Adrenal gland (tissue), 5 donors: ENCODE measurements around the gene EVL.

ENCODE experiments used
- POLR2A ChIP-seq, 2 donors: fragments of 450-650 bp; IDR thresholded peaks; one replicate each; pipeline ENCODE4 v1.6.1; 2017; ENCODE audit warnings: antibody characterized with exemption in 2 of 2, mild to moderate bottlenecking in 2 of 2, moderate library complexity in 1 of 2
- TF ChIP-seq, protein P1 (sequence below), 6 experiments: fragments of 450-650 bp in 4 of 6; fragments of 200-600 bp in 2 of 6; sonication (generic) in 1 of 6; IDR thresholded peaks; 1 replicate in 5 of 6; 2 replicates in 1 of 6; pipeline versions ENCODE4 v1.5.1 to v1.8.0; 2016 to 2021; ENCODE audit warnings: antibody characterized with exemption in 6 of 6, mild to moderate bottlenecking in 2 of 6, moderate library complexity in 1 of 6
- donor health status: DM: no; HTN: no; CAD: no.

- no peak for TF ChIP-seq POLR2A (IDR thresholded peaks at IDR 0.05)
- TF ChIP-seq, protein P1, sequence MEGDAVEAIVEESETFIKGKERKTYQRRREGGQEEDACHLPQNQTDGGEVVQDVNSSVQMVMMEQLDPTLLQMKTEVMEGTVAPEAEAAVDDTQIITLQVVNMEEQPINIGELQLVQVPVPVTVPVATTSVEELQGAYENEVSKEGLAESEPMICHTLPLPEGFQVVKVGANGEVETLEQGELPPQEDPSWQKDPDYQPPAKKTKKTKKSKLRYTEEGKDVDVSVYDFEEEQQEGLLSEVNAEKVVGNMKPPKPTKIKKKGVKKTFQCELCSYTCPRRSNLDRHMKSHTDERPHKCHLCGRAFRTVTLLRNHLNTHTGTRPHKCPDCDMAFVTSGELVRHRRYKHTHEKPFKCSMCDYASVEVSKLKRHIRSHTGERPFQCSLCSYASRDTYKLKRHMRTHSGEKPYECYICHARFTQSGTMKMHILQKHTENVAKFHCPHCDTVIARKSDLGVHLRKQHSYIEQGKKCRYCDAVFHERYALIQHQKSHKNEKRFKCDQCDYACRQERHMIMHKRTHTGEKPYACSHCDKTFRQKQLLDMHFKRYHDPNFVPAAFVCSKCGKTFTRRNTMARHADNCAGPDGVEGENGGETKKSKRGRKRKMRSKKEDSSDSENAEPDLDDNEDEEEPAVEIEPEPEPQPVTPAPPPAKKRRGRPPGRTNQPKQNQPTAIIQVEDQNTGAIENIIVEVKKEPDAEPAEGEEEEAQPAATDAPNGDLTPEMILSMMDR (IDR thresholded peaks at IDR 0.05), result no peak
Measured at GRCh38 chr14:100058777-100059437, 6.3 kb upstream of the EVL start.
